Left ventricle myocardium superior (tissue), 1 donor: ENCODE measurements around the gene PLEKHO2. TPM values are rescaled to one million over a fixed set of nuclear protein-coding genes. Genes with fewer than 3 reads are reported as not detected.

ENCODE experiments used
- ATAC-seq: fragments of 200-7000 bp; cut with Tn5 transposase; one replicate; pipeline ENCODE4 v1.9.1; 2020; ENCODE audit warnings: mild to moderate bottlenecking, moderate library complexity
- DNase-seq: peaks from one replicate; pipeline ENCODE4 v3.0.0-alpha.2; 2020
- intact Hi-C: fragments of 100-400 bp; cut with micrococcal nuclease; formaldehyde crosslinking; loops from one replicate; pipeline ENCODE4 v1.11.0; 2022
- total RNA-seq: library from RNA; stranded (reverse); fragmentation: NEBNext Ultra II Directional; extraction: Animal tissue kit (Norgen Biotek cat#: 25700); gene quantifications from one replicate; pipeline ENCODE4 v1.2.1, GENCODE V29; 2021
- donor health status: DM: no; HTN: yes; CAD: no; lungs with severe emphysema.

The PLEKHO2 gene
- total RNA-seq, 1 donor from 2014 or later = 8.5 TPM

DNA sequence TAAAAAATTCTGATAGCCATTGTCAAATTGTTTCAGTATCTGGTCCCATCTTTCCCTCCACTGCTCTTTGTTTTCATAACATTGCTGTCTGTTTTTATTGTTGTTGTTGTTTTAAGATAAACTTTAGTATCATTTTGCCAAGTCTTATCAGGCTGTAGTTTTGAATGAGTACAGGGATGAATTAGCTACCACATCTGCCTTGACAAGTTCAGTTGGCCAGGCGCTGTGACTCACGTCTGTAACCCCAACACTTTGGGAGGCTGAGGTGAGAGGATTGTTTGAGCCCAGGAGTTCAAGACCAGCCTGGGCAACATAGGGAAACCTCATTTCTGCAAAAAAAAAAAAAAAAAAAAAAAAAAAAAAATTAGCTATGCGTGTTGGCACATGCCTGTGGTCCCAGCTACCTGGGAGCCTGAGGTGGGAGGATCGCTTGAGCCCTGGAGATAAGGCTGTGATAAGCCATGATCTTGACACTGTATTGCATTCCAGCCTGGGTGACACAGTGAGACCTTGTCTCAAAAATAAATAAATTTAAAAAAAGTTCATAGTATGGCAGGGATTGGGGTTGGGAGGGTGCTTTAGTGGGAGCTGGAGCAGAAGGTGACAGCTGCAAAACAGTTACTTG, 61.7 kb downstream of the PLEKHO2 start:
- intact Hi-C loops = loop anchor here (10.0 kb wide), 1 partner anchor 169 kb away; no protein-coding TSS in a partner anchor

DNA sequence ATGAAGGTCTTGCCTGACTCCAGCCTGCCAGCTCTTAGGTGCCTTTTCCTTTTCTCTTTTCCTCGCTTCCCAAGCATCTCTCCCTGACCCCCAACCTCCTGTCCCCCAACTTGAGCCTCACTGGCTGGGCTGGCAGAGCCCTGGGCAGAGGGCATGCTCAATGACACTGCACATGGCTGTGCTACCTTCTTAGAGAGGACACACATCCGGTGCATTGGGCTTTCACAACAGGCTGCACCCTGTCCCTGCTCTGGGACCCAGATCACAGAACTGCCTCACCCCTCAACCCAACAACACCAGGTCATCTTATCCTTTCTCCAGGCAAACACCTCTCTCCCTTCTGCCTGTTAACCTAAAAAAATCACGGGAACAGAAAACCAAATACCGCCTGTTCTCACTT, 62.5 kb downstream of the PLEKHO2 start:
- intact Hi-C loops = loop anchor here (10.0 kb wide), 1 partner anchor 169 kb away; no protein-coding TSS in a partner anchor
- ATAC-seq (no peak), DNase-seq (no peak)

More for the DNA sequence above, 61.7 kb downstream of the PLEKHO2 start:
- ATAC-seq (no peak), DNase-seq (no peak)

DNA sequence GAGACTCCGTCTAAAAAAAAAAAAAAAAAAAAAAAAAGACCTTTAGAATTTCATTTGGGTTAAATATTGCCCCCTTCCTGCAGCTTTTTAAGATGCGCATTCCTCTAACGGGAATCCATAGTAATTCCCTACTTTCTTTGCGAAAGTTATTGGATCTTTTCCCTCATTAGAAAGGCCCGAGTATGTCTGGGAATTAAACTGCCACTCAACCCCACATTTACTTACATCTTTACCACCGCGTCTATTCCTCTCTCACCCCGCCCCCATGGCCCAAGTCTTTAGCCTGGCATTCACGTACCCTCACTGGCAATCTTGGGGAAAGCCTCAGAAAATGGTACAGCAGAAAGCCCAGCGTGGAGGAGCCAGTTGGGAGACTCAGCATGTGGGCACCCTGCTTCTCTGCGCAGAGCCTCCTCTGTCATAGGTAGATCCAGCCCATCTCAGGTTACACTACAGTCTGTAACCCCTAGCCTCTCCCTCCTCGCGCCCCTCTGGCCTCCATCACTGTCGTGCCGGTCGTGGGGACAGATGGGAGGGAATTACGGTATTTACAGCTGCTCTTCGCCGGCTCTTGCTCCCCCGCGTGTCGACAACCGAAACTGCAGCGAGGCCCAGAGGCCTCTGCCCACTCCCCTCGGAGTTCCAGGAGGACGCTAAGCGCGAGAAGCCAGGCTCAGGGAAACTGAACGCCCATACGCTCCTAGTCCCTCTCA, 63.6 kb downstream of the PLEKHO2 start:
- peak; percentile 96 for ATAC-seq
- DNase-seq = peak; percentile 88
- intact Hi-C loops = loop anchor here (10.0 kb wide), 1 partner anchor 170 kb away; no protein-coding TSS in a partner anchor

DNA sequence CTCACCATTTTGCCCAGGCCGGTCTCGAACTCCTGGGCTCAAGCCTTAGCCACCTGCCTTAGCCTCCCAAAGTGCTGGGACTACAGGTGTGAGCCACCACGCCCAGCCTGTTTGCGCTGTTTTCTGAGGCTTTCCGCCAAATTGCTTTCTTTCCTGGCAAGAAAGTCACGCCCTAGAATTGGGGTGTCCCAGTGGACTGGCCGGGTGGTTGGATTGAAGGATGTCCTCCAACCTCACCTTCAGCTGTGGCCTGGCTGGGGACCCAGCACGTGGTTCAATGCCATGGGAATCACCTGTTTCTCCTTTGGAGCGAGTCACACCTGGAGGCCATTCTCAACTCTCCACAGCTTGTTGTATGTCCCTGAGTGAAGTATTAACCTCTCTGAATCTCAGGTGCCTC, 64.2 kb downstream of the PLEKHO2 start:
- intact Hi-C loops = loop anchor here (10.0 kb wide), 1 partner anchor 171 kb away; no protein-coding TSS in a partner anchor
- ATAC-seq = no peak
- peak; percentile 25 for DNase-seq

DNA sequence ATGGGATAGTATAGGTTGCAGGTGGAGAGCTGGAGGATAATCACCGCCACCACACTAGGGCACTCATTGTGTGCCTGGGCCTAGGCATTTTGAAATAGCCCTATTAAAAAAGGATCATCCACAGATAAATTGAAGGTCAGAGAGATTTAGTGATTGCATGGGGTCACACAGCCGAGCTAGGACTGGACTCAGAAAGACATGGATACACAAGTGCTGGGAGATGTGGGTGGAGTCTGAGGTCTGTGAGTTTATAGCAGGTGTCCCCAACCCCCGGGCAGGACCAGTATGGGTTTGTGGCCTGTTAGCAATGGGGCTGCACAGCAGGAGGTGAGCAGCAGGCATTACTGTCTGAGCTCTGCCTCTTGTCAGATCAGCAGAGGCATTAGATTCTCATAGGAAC, 64.7 kb downstream of the PLEKHO2 start:
- ATAC-seq (no peak), DNase-seq (peak; percentile 6)
- intact Hi-C loops = loop anchor here (10.0 kb wide), 1 partner anchor 172 kb away; no protein-coding TSS in a partner anchor

DNA sequence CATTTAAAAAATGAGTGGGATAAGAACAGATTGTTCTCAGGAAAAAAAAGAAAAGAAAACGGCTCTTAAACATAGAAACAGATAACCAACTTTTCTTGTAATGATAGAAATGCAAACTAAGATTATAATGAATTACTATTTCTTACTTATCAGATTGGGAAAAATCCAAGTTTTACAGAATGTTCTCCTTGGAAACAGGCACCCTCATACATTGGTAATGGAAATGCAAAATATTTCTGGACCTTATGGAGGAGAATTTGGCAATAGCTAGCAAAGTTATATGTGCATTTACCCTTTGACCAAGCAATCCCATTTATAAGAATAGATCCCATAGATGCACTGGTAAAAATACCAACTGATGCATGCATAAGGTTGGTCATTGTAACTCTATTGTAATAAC, 66.3 kb downstream of the PLEKHO2 start:
- ATAC-seq (no peak), DNase-seq (no peak)
- intact Hi-C loops = loop anchor here (10.0 kb wide), 1 partner anchor 173 kb away; no protein-coding TSS in a partner anchor

DNA sequence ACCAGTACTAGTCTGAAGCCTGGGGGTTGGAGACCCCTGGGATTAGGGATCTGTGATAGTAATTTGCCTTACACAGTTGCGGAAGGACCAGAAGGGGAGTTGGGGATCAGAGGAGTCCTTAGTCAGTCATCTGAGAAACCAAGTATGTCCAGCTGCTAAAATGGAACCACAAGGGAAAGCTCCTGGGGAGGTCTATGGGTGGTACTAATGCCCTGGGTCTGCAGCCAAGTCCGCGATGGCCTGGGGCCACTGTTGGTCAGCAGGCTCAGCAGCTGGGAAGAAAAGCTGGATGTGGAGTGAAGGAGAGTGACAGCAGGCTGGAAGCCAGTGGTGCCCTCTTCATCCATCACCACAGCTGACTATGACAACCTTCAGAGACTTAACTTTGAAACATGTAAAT, 67.8 kb downstream of the PLEKHO2 start:
- DNase-seq (no peak), ATAC-seq (no peak)
- intact Hi-C loops = loop anchor here (10.0 kb wide), 1 partner anchor 175 kb away; no protein-coding TSS in a partner anchor

DNA sequence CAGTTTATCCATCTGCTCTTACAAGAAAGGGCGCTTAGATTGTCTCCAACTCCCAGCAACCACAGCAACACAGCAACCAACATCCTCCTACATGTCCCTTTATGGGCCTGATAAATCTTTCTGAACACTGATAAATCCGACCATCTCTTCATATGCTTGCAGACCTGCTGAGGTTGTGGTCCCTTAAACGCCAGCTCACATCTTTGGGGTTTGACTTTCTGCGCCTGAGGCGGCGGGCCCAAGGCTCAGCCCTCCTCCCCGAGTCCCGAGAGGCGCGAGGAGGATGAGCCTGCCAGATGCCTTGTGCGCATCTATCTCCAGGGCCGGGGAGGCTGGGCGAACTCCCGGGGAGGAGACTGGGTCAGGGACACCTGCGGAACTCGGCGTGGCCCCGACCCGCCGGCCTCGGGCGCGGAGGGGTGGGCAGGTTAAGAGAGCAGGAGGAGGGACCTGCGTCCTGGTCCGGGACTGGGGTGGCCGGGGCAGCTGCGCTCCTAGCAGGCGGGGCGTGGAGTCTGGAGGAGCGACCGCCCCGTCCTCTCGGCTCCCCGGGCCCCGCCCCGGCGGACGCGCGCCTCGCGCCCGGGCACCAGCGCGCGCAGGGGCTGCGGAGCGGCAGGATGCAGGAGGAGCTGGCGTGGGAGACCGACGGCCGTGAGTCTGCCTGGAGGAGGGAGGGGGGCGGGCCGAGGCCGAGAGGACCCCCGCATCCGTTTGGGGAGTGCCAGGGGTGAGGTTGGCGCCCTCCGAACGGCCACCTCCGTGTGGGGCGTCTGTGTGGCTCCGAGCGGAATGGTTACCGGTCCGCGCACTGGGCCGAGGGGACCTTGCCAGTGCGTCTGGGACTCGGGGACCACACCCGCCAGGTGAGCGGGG, 69.8 kb downstream of the PLEKHO2 start, which contains the start of gene ANKDD1A:
Gene ANKDD1A, plus strand, starts transcription at position 592 of the 876 bp plus-strand sequence. Its CDS starts 29 bp downstream, at position 621.
- ATAC-seq (peak; percentile 95), DNase-seq (peak; percentile 85)
- intact Hi-C loops = no loop called here

DNA sequence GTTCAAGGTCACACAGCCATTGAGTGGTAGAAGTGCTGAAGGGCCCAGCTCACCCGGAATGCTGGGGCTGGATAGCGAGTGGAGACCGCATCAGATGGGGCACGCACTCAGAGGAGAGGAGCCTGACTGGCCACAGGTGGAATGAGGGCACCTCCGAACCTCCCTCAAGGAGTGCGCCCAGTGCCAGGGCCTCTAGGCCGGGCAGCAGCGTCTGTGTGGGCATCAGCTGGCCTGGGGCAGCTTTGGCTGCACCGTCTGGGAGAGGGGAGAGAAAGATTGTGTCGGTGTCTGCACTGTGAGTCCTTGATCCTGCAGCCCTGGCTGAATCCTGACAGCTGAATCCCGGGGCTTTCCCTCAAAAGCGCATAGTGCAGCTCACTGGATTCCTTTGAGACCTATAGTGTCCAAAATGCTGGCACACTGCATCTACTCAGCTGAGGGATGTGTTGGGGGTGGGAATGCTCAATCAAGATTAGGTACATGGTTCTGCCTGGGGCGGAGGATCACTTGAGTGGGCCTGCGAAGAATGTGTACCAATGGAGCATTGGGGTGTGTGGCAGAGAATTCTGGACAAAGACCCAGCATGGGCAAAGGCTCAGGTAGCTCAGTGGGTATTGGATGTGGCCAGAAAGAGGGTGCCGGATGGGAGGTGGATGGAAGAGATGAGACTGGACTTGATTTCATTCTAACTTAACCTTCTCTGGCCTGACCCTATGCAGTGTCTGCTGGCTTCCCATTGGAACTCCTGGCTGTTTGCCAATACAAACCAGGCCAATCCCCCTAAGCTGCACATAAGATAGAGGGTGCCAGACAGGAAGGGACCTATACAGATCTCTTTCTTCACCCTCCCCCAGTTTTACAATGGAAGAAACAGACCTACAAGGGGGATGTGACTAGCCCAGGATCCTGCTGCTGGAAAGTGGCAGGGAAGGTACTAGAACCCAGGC, 70.9 kb downstream of the PLEKHO2 start:
- peak; percentile 4 for ATAC-seq
- intact Hi-C loops = no loop called here
- peak; percentile 23 for DNase-seq

DNA sequence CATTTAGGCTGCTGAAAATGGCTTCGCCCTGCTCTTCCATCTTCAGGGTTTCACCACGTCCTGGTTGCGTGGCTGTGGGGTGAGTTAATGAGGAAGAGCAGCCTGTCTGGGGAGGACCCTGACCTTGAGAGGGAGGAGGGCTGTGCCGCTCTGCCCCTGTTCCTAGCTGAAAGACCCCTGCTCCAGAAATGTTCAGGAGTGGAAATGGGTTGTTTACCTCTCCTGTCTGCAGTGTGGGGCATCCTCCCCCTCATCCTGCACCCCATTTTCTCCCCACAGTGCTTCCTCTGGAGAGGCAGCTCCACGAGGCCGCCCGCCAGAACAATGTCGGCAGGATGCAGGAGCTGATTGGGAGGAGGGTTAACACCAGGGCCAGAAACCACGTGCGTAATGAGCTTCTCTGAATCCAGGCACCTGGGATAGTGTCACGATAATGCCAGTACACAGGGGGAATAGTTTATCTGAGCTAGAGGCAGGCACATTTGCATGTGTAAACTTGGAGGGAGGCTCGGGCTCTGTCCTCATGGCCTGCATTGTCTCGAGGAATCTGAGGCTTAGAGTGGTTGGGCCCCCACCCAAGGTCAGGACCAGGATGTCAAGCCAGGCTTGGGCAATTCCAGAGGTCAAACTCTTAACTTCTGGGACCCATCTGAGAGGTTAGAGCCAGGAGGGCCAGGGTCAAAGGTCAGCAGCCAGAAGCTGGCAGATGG, 74.0 kb downstream of the PLEKHO2 start:
- intact Hi-C loops = no loop called here
- DNase-seq (no peak), ATAC-seq (no peak)

DNA sequence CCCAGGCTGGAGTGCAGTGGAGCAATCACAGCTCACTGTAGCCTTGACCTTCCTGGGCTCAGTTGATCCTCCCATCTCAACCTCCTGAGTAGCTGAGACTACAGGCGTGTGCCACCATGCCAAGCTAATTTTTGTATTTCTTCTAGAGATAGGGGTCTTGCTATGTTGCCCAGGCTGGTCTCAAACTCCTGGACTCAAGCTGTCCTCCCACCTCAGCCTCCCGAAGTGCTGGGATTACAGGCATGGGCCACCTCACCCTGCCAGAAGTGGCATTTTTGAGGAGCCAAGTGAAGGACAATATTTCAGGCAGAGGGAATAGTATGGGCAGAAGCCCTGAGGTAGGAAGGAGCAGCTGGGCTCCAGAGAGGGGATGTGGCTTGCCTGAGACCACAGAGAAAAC, 74.7 kb downstream of the PLEKHO2 start:
- DNase-seq (no peak), ATAC-seq (no peak)
- intact Hi-C loops = no loop called here

DNA sequence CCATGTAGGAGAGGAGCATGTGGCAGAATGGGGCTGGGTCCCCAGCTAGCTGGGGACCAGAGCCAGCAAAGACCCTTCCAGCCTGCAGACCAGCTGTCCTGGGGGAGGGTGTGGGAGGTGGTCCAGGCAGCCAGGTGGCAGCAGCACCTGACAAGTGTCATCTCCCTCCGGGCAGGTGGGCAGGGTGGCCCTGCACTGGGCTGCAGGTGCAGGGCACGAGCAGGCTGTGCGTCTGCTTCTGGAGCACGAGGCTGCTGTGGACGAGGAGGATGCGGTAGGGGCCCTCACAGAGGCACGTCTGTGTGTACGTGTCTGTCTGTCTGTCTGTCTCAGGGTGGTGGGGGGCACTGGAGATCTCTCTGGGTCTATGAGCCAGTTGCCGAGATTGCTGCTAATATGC, 75.5 kb downstream of the PLEKHO2 start:
- ATAC-seq = no peak
- no peak for DNase-seq
- intact Hi-C loops = no loop called here

Other genes with a start within 250 kb of the PLEKHO2 start
- gene RBPMS2, start 66.3 kb upstream of the PLEKHO2 start, total RNA-seq = 213 TPM
- gene PIF1, start 16.3 kb upstream of the PLEKHO2 start, total RNA-seq = 0.42 TPM
- gene ANKDD1A, start 70.0 kb downstream of the PLEKHO2 start, total RNA-seq = 1.3 TPM
- 47.8 TPM for gene SPG21, start 148.0 kb downstream of the PLEKHO2 start, total RNA-seq
- gene MTFMT, start 187.7 kb downstream of the PLEKHO2 start, total RNA-seq = 20.4 TPM
- gene SLC51B, start 203.5 kb downstream of the PLEKHO2 start, total RNA-seq = not detected
- 18.9 TPM for gene RASL12, start 226.1 kb downstream of the PLEKHO2 start, total RNA-seq
- gene KBTBD13, start 234.8 kb downstream of the PLEKHO2 start, total RNA-seq = 10.6 TPM